ENCODE results near the gene PVRIG. TPM values are rescaled to one million over a fixed set of nuclear protein-coding genes. Genes with fewer than 3 reads are reported as not detected.
"Not testable (repeated sequence)": the region's sequence is repeated elsewhere in the genome, so short reads cannot be mapped to it uniquely, and the experiment has no call there.

The PVRIG gene
- total and polyA plus RNA-seq, 4 experiments from 2014 or later, result 68.2 to 87.3 (median 81.3) TPM

DNA sequence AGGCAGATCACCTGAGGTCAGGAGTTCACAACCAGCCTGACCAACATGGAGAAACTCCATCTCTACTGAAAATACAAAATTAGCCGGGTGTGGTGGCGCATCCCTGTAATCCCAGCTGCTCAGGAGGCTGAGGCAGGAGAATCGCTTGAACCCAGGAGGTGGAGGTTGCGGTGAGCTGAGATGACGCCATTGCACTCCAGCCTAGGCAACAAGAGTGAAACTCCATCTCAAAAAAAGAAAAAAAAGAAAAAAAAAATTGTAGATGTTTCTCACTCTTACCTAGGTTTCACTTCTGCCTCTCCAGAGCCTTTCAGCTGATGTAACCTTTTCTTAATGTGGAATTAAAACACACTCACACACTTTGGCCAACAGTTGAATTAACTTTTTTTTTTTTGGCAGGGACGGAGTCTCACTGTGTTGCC lies 23.8 kb upstream of the PVRIG start:
- POLR2A ChIA-PET (ENCODE audit: partially characterized antibody); H3K27me3 ChIP-seq (ENCODE audit: insufficient read depth, low read length); H3K36me3 Mint-ChIP-seq; H3K9me3 Mint-ChIP-seq; DNase-seq; H3K4me3 ChIP-seq (ENCODE audit: low read length in 2 of 2); intact Hi-C loops (cut with micrococcal nuclease); H3K9me3 ChIP-seq (ENCODE audit: control insufficient read depth in 1 of 2, low read length in 2 of 2); H3K36me3 ChIP-seq (ENCODE audit: insufficient read depth, low read length); H3K27me3 Mint-ChIP-seq; H3K4me3 Mint-ChIP-seq; H3K4me1 Mint-ChIP-seq; H3K27ac ChIP-seq (ENCODE audit: low read depth, low read length); H3K4me1 ChIP-seq (ENCODE audit: insufficient read depth, low read length): not testable (repeated sequence)
- peak overlapping the region in 1 of 7 donors; percentile 47 for H3K27ac Mint-ChIP-seq
- CTCF ChIA-PET (ENCODE audit: partially characterized antibody), result interaction anchor here (0.9 to 3.5 kb wide), 2 partner anchors 9 to 22 kb away, joined by 3 to 15 read pairs; no protein-coding TSS in a partner anchor

DNA sequence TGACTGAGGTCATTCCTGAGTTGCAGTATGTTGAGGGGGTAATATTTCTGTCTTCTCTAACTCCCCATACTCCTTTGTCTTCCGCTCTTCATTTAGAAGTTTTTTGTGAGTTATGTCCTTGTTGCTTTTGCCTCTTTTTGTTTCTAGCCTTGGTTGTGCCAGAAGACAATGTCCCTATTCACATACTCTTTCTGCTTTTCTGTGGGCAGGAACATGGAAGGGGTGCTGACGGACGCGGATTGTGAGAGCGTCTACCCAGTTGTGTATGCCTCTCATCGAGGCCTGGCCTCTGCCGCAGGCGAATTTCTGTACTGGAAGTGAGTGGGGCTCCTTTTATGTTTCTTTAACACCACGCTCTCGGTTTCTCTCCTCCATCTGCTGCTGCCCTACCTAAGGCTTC lies 21.5 kb upstream of the PVRIG start:
- POLR2A ChIA-PET (ENCODE audit: partially characterized antibody), result no interaction called here
- Histone ChIP-seq H3K27me3 (ENCODE audit: insufficient read depth, low read length) (no peaks in the 10 kb centered on the region), H3K4me3 (ENCODE audit: low read length in 2 of 2) (no peak overlapping the region), H3K36me3 (ENCODE audit: insufficient read depth, low read length) (no peaks in the 10 kb centered on the region), H3K27ac (ENCODE audit: low read depth, low read length) (no peak overlapping the region), H3K9me3 (ENCODE audit: control insufficient read depth in 1 of 2, low read length in 2 of 2) (no peaks in the 10 kb centered on the region), H3K4me1 (ENCODE audit: insufficient read depth, low read length) (no peaks in the 10 kb centered on the region)
- H3K4me1 Mint-ChIP-seq, result no peaks in the 10 kb centered on the region
- intact Hi-C loops (cut with micrococcal nuclease), result no loop called here
- H3K27me3 Mint-ChIP-seq, result peaks cover 0 to 2% of the 10 kb centered on the region in 2 donors
- no peak for DNase-seq
- no peak overlapping the region for H3K4me3 Mint-ChIP-seq
- peak overlapping the region in 2 of 7 donors; percentile 53 to 57 for H3K27ac Mint-ChIP-seq
- no peaks in the 10 kb centered on the region for H3K36me3 Mint-ChIP-seq
- peaks cover 0 to 3% (median 0%) of the 10 kb centered on the region in 8 donors for H3K9me3 Mint-ChIP-seq
- CTCF ChIA-PET (ENCODE audit: partially characterized antibody), result no interaction called here

DNA sequence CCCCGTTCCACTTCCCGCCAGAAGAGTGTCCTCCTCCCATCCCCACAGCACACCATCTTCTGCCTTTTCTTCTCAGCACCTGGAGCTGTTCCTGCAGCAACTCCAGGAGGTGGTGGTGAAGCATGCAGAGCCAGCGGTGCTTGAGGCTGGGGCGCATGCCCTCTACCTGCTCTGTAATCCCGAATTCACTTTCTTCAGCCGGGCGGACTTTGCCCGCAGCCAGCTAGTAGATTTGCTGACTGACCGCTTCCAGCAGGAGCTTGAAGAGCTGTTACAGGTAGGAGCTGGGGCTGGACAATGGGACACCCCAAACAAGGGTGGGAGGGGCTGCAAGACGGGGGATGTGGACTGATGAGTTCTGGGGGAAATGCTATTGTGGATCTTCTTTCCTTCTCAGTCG lies 19.1 kb upstream of the PVRIG start:
- Mint-ChIP-seq H3K36me3 (no peaks in the 10 kb centered on the region), H3K9me3 (peaks cover 0 to 3% (median 0%) of the 10 kb centered on the region in 8 donors), H3K4me3 (no peak overlapping the region), H3K27ac (no peak overlapping the region), H3K27me3 (peaks cover 0 to 2% of the 10 kb centered on the region in 2 donors), H3K4me1 (no peaks in the 10 kb centered on the region)
- H3K36me3 ChIP-seq (ENCODE audit: insufficient read depth, low read length), result no peaks in the 10 kb centered on the region
- no peaks in the 10 kb centered on the region for H3K4me1 ChIP-seq (ENCODE audit: insufficient read depth, low read length)
- no peaks in the 10 kb centered on the region for H3K9me3 ChIP-seq (ENCODE audit: control insufficient read depth in 1 of 2, low read length in 2 of 2)
- intact Hi-C loops (cut with micrococcal nuclease), result no loop called here
- H3K27ac ChIP-seq (ENCODE audit: low read depth, low read length), result no peak overlapping the region
- ChIA-PET CTCF (ENCODE audit: partially characterized antibody) (interaction anchor here (1.1 to 1.3 kb wide), 3 partner anchors 11 to 250 kb away, joined by 3 read pairs; no protein-coding TSS in a partner anchor), POLR2A (ENCODE audit: partially characterized antibody) (no interaction called here)
- no peak overlapping the region for H3K4me3 ChIP-seq (ENCODE audit: low read length in 2 of 2)
- H3K27me3 ChIP-seq (ENCODE audit: insufficient read depth, low read length), result no peaks in the 10 kb centered on the region
- no peak for DNase-seq

DNA sequence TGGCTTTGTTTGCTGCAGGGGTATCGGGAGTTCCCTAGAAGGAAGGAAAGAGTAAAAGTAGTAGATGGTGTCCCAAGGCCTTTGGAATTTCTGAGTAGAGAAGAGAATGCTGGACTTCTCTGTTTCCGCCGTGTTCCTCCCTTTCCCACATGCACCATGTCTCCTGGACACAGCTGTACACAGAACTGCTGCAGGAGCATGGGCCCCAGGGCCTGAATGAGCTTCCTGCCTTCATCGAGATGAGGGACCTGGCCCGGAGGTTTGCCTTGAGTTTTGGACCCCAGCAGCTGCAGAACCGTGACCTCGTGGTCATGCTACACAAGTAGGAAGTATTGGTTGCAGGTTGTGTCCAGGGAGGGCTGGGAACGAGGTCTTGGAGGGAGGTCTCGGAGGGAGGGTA lies 15.3 kb upstream of the PVRIG start:
- intact Hi-C loops (cut with micrococcal nuclease), result no loop called here
- Histone ChIP-seq H3K36me3 (ENCODE audit: insufficient read depth, low read length) (no peaks in the 10 kb centered on the region), H3K27me3 (ENCODE audit: insufficient read depth, low read length) (no peaks in the 10 kb centered on the region), H3K9me3 (ENCODE audit: control insufficient read depth in 1 of 2, low read length in 2 of 2) (no peaks in the 10 kb centered on the region), H3K27ac (ENCODE audit: low read depth, low read length) (no peak overlapping the region), H3K4me1 (ENCODE audit: insufficient read depth, low read length) (peaks cover 12% of the 10 kb centered on the region), H3K4me3 (ENCODE audit: low read length in 2 of 2) (no peak overlapping the region)
- Mint-ChIP-seq H3K36me3 (no peaks in the 10 kb centered on the region), H3K9me3 (peaks cover 0 to 1% (median 0%) of the 10 kb centered on the region in 8 donors), H3K4me1 (peaks cover 12 to 15% (median 14%) of the 10 kb centered on the region in 4 donors), H3K4me3 (no peak overlapping the region), H3K27ac (no peak overlapping the region), H3K27me3 (no peaks in the 10 kb centered on the region)
- no peak for DNase-seq
- ChIA-PET POLR2A (ENCODE audit: partially characterized antibody) (no interaction called here), CTCF (ENCODE audit: partially characterized antibody) (interaction anchor here (1.2 kb wide), 1 partner anchor 9 kb away, joined by 3 read pairs; no protein-coding TSS in a partner anchor)

DNA sequence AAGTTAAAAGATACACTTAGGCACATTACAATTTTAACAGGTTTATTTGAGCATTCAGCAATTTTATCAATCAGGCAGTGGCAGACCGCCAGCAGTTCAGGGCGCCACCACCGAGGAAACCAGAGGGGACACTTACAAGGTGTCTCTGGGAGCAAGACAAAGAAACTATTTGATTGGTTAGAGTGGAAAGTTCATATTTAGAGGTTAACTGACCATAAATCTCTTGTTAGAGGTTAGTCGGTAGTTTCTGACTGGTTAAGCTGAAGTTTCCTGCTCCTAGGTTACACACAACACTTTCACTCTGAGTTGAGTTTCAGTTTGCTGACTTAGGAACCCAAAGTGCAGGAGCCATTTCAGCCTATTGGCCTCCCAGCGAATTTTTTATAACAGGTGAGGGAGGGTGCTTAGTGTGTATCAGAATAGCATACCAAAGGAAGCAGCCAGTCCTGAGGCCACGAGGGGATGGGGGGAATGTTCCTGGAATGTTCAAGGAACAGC lies 10.8 kb upstream of the PVRIG start:
- ChIA-PET CTCF (ENCODE audit: partially characterized antibody) (interaction anchor here (1.6 to 3.6 kb wide), 4 partner anchors 9 to 76 kb away, joined by 4 to 16 read pairs (median 12); no protein-coding TSS in a partner anchor), POLR2A (ENCODE audit: partially characterized antibody) (interaction anchor here (1.4 to 5.2 kb wide), 3 partner anchors 12 to 60 kb away, joined by 4 to 29 read pairs (median 12); partner anchors contain the start of genes LAMTOR4 and PVRIG)
- Mint-ChIP-seq H3K4me1 (peaks cover 32 to 43% (median 36%) of the 10 kb centered on the region in 4 donors), H3K27me3 (no peaks in the 10 kb centered on the region), H3K9me3 (no peaks in the 10 kb centered on the region), H3K4me3 (peak overlapping the region; percentile 58 to 80 (median 75)), H3K36me3 (no peaks in the 10 kb centered on the region), H3K27ac (peak overlapping the region; percentile 66 to 91 (median 84))
- no peaks in the 10 kb centered on the region for H3K9me3 ChIP-seq (ENCODE audit: control insufficient read depth in 1 of 2, low read length in 2 of 2)
- H3K27me3 ChIP-seq (ENCODE audit: insufficient read depth, low read length), result no peaks in the 10 kb centered on the region
- no peak overlapping the region for H3K4me3 ChIP-seq (ENCODE audit: low read length in 2 of 2)
- H3K4me1 ChIP-seq (ENCODE audit: insufficient read depth, low read length), result peaks cover 37% of the 10 kb centered on the region
- peak in 3 of 5 donors; percentile 16 to 37 (median 20) for DNase-seq
- H3K27ac ChIP-seq (ENCODE audit: low read depth, low read length), result no peak overlapping the region
- intact Hi-C loops (cut with micrococcal nuclease), result no loop called here
- H3K36me3 ChIP-seq (ENCODE audit: insufficient read depth, low read length), result no peaks in the 10 kb centered on the region

DNA sequence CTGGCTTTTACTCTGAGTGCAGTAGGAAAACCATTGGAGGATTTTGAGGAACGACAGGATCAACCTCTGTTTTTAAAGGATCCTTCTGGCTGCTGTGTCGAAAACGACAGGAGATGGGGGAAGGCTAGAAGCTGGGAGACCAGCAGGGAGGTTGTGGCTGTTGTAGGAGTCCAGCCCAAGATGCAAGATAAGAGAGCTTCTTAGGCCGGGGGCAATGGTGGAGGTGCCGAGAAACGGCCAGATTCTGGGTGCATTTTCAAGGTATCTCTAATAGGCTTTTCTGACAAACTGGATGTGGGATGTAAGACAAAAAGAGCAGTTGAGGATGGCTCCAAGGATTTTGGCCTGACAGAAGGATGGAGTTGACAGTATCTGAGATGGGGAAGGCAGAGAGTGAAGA lies 10.3 kb upstream of the PVRIG start:
- H3K27me3 Mint-ChIP-seq, result no peaks in the 10 kb centered on the region
- ChIA-PET CTCF (ENCODE audit: partially characterized antibody) (interaction anchor here (0.6 to 3.6 kb wide), 6 partner anchors 8 to 295 kb away, joined by 3 to 16 read pairs (median 6); partner anchors contain the start of genes GPC2 and STAG3), POLR2A (ENCODE audit: partially characterized antibody) (interaction anchor here (1.4 to 5.2 kb wide), 4 partner anchors 12 to 78 kb away, joined by 4 to 29 read pairs (median 8); partner anchors contain the start of genes LAMTOR4 and PVRIG)
- no peaks in the 10 kb centered on the region for H3K9me3 Mint-ChIP-seq
- H3K4me1 ChIP-seq (ENCODE audit: insufficient read depth, low read length), result peaks cover 37% of the 10 kb centered on the region
- no peaks in the 10 kb centered on the region for H3K36me3 ChIP-seq (ENCODE audit: insufficient read depth, low read length)
- no peaks in the 10 kb centered on the region for H3K36me3 Mint-ChIP-seq
- H3K4me3 ChIP-seq (ENCODE audit: low read length in 2 of 2), result no peak overlapping the region
- H3K27ac ChIP-seq (ENCODE audit: low read depth, low read length), result no peak overlapping the region
- H3K4me1 Mint-ChIP-seq, result peaks cover 36 to 48% (median 41%) of the 10 kb centered on the region in 4 donors
- intact Hi-C loops (cut with micrococcal nuclease), result no loop called here
- no peaks in the 10 kb centered on the region for H3K9me3 ChIP-seq (ENCODE audit: control insufficient read depth in 1 of 2, low read length in 2 of 2)
- H3K27ac Mint-ChIP-seq, result peak overlapping the region; percentile 38 to 91 (median 84)
- H3K27me3 ChIP-seq (ENCODE audit: insufficient read depth, low read length), result no peaks in the 10 kb centered on the region
- H3K4me3 Mint-ChIP-seq, result peak overlapping the region in 4 of 8 donors; percentile 44 to 78 (median 66)
- no peak for DNase-seq

DNA sequence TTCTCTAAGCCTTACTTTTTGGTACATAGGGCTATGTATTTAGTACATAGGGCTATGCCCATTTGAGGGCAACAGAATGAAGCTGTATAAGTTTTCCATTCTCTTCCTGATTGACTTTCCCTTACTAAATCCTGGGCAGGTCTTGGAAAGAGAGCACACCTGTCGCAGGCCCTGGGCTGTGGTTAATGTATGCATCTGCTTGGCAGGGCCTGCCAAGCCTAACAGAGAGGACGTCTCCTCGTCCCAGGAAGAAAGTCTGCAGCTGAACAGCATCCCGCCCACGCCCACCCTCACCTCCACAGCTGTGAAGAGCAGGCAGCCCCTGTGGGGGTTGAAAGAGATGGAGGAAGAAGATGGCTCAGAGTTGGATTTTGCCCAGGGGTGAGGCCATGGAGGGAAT lies 8.9 kb upstream of the PVRIG start:
- Mint-ChIP-seq H3K9me3 (no peaks in the 10 kb centered on the region), H3K27me3 (no peaks in the 10 kb centered on the region), H3K36me3 (no peaks in the 10 kb centered on the region), H3K4me1 (peaks cover 38 to 56% (median 44%) of the 10 kb centered on the region in 4 donors), H3K27ac (peak overlapping the region in 6 of 7 donors; percentile 16 to 94 (median 76)), H3K4me3 (peak overlapping the region in 4 of 8 donors; percentile 4 to 71 (median 34))
- intact Hi-C loops (cut with micrococcal nuclease), result loop anchor here (5.0 kb wide), 1 partner anchor 34 kb away; the partner anchor contains the start of genes GPC2 and STAG3
- Histone ChIP-seq H3K4me3 (ENCODE audit: low read length in 2 of 2) (no peak overlapping the region), H3K27me3 (ENCODE audit: insufficient read depth, low read length) (no peaks in the 10 kb centered on the region), H3K4me1 (ENCODE audit: insufficient read depth, low read length) (peaks cover 37% of the 10 kb centered on the region), H3K36me3 (ENCODE audit: insufficient read depth, low read length) (no peaks in the 10 kb centered on the region), H3K27ac (ENCODE audit: low read depth, low read length) (no peak overlapping the region), H3K9me3 (ENCODE audit: control insufficient read depth in 1 of 2, low read length in 2 of 2) (no peaks in the 10 kb centered on the region)
- ChIA-PET CTCF (ENCODE audit: partially characterized antibody) (interaction anchor here (0.7 to 1.8 kb wide), 5 partner anchors 10 to 109 kb away, joined by 3 to 6 read pairs (median 3); partner anchors contain the start of genes AP4M1 and MCM7), POLR2A (ENCODE audit: partially characterized antibody) (interaction anchor here (1.0 to 5.2 kb wide), 10 partner anchors 10 to 218 kb away, joined by 3 to 29 read pairs (median 6); partner anchors contain the start of genes GAL3ST4, LAMTOR4, MEPCE and PVRIG)
- no peak for DNase-seq

Measured in CD4-positive, alpha-beta memory T cell (primary cell).